SJSA1 (cell line): ENCODE measurements around the gene SMIM38. TPM values are rescaled to one million over a fixed set of nuclear protein-coding genes. Genes with fewer than 3 reads are reported as not detected.

Source experiments
- DNase-seq, 2 experiments: peaks; one replicate each; pipeline ENCODE4 v3.0.0-alpha.2; 2015 to 2020; ENCODE audit warnings: low spot score in 2 of 2, low read depth in 1 of 2
- H3K27ac ChIP-seq: fragments of 250-450 bp; sonication (Bioruptor Pico); 2 replicates; pipeline ENCODE4 v1.5.1; 2020; ENCODE audit warnings: mild to moderate bottlenecking, moderate library complexity
- H3K27me3 ChIP-seq: fragments of 250-450 bp; sonication (Bioruptor Pico); replicated peaks from 2 replicates; pipeline ENCODE4 v1.5.1; 2020; ENCODE audit warnings: mild to moderate bottlenecking, moderate library complexity
- H3K36me3 ChIP-seq: fragments of 250-450 bp; sonication (Bioruptor Pico); 2 replicates; pipeline ENCODE4 v1.5.1; 2020; ENCODE audit warnings: mild to moderate bottlenecking
- H3K4me1 ChIP-seq: fragments of 250-450 bp; sonication (Bioruptor Pico); replicated peaks from 2 replicates; pipeline ENCODE4 v1.6.1; 2021; ENCODE audit warnings: mild to moderate bottlenecking
- H3K4me3 ChIP-seq: fragments of 250-450 bp; sonication (Bioruptor Pico); 2 replicates; pipeline ENCODE4 v1.5.1; 2020; ENCODE audit warnings: mild to moderate bottlenecking
- H3K9me3 ChIP-seq: fragments of 250-450 bp; sonication (Bioruptor Pico); replicated peaks from 2 replicates; pipeline ENCODE4 v1.5.1; 2020; ENCODE audit warnings: mild to moderate bottlenecking
- total RNA-seq: library from RNA; depleted of rRNA; stranded (reverse); fragments of >200 nt; shearing (Covaris generic); gene quantifications from 2 replicates; pipeline ENCODE4 v1.2.3, GENCODE V29; 2014; rRNA removed

SMIM38 gene
- total RNA-seq: 0.38 and 0.50 TPM in 2 replicates

GRCh38 chr11:69155302-69156234 lies at the start of gene SMIM38:
Gene SMIM38, plus strand, starts transcription at chr11:69155935. Its CDS starts 1,912 bp downstream, at chr11:69157847.
- Histone ChIP-seq H3K4me1 (peaks cover 40% of the 10 kb centered on the region), H3K27me3 (no peaks in the 10 kb centered on the region), H3K27ac (peak within 1 kb of the TSS; percentile 82), H3K9me3 (0 out of 2 replicates have a peak, but pooled peaks cover 3% of the 10 kb centered on the region), H3K36me3 (no peaks in the 10 kb centered on the region), H3K4me3 (no peak within 1 kb of the TSS)
- DNase-seq: no peak

DNA sequence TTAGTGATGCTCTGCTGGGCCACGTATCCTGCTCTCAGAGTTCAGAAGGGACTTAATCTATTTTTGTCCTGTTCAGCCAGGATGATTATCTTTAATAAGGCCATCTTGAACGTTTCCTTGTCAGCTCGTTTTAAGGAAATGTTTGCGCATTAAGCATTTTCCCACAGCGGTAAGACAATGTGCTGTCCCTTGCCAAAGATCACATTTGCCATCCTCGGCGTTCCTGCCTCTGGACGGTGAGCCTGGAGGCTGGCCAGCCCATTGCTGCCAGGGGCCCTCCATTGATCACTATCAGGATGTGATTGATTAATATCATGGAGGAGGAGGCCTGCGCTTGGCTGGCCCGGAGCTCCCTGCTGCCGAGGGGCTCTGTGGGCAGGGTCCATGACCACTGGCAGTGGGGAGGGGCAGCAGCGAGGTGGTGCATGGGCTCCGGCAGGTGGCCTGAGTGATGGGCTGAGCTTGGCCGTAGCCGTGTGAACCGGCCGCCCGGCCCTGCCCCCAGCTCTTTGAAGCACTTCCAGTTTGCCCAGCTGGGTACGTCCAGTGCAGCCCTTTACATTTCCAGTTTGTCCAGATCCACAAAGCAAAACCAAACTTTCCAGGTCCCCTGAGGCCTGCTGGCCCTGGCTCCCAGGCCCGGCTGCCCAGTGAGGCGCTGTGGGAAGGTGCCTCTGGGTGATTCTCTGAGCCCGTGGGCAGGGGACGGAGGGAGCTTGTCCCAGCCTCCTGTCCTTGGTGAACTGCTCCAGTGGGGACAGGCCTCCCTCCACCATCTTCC lies 49.5 kb upstream of the SMIM38 start:
- H3K4me1 ChIP-seq: peaks cover 26% of the 10 kb centered on the region
- H3K9me3 ChIP-seq: peaks cover 7% of the 10 kb centered on the region; the same call in 1 of the 2 replicates
- no peak for DNase-seq
- H3K36me3 ChIP-seq: no peaks in the 10 kb centered on the region
- H3K27ac ChIP-seq: no peak overlapping the region
- no peaks in the 10 kb centered on the region for H3K27me3 ChIP-seq
- H3K4me3 ChIP-seq: no peak overlapping the region

DNA sequence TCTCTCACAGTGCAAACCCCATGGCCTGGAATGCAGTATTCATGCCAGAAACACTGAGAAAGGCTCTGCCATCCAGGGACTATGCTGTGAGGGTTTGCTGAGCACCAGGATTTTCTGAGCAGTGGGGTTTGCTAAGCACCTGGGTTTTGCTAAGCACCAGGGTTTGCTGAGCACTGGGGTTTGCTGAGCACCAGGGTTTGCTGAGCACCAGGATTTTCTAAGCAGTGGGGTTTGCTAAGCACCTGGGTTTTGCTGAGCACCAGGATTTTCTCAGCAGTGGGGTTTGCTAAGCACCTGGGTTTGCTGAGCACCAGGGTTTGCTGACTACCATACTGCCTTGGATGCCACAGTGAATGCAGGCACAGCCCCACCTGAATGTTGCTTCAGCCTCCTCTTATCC lies 48.3 kb upstream of the SMIM38 start:
- H3K27me3 ChIP-seq: no peaks in the 10 kb centered on the region

GRCh38 chr11:69108030-69108429 lies 47.7 kb upstream of the SMIM38 start:
- Histone ChIP-seq H3K27me3 (no peaks in the 10 kb centered on the region), H3K27ac (no peak overlapping the region), H3K4me1 (peaks cover 9% of the 10 kb centered on the region), H3K36me3 (no peaks in the 10 kb centered on the region), H3K4me3 (no peak overlapping the region), H3K9me3 (peaks cover 7% of the 10 kb centered on the region; the same call in 1 of the 2 replicates)
- DNase-seq: no peak

More for the DNA sequence above, 48.3 kb upstream of the SMIM38 start:
- Histone ChIP-seq H3K36me3 (no peaks in the 10 kb centered on the region), H3K27ac (no peak overlapping the region), H3K4me3 (no peak overlapping the region), H3K9me3 (peaks cover 7% of the 10 kb centered on the region; the same call in 1 of the 2 replicates), H3K4me1 (peaks cover 15% of the 10 kb centered on the region)
- no peak for DNase-seq

GRCh38 chr11:69108559-69108958 lies 47.2 kb upstream of the SMIM38 start:
- DNase-seq: no peak
- Histone ChIP-seq H3K36me3 (no peaks in the 10 kb centered on the region), H3K27ac (no peak overlapping the region), H3K4me1 (peaks cover 4% of the 10 kb centered on the region), H3K27me3 (no peaks in the 10 kb centered on the region), H3K4me3 (no peak overlapping the region), H3K9me3 (peaks cover 7% of the 10 kb centered on the region; the same call in 1 of the 2 replicates)

- H3K4me3 ChIP-seq: no peak overlapping the region
- peaks cover 7% of the 10 kb centered on the region; the same call in 1 of the 2 replicates for H3K9me3 ChIP-seq
- H3K36me3 ChIP-seq: no peaks in the 10 kb centered on the region
- H3K4me1 ChIP-seq: no peaks in the 10 kb centered on the region; the same call in 1 of the 2 replicates
- no peaks in the 10 kb centered on the region for H3K27me3 ChIP-seq
- H3K27ac ChIP-seq: no peak overlapping the region
- no peak for DNase-seq
Observed at GRCh38 chr11:69109101-69109500, 46.6 kb upstream of the SMIM38 start.

DNA sequence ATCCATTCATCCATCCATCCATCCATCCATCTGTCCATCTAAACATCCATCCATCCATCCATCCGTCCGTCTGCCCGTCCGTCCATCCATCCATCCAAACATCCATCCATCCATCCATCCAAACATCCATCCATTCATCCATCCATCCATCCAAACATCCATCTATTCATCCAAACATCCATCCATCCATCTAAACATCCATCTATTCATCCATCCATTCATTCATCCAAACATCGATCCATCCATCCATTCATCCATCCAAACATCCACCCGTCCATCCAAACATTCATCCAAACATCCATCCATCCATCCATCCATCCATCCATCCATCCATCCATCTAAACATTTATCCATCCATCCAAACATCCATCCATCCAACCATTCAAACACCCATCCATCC lies 45.3 kb upstream of the SMIM38 start:
- H3K27me3 ChIP-seq: no peaks in the 10 kb centered on the region
- H3K4me1 ChIP-seq: no peaks in the 10 kb centered on the region
- DNase-seq: no peak
- peaks cover 7% of the 10 kb centered on the region; the same call in 1 of the 2 replicates for H3K9me3 ChIP-seq
- H3K27ac ChIP-seq: no peak overlapping the region
- no peaks in the 10 kb centered on the region for H3K36me3 ChIP-seq
- no peak overlapping the region for H3K4me3 ChIP-seq

GRCh38 chr11:69111624-69112542 lies 43.9 kb upstream of the SMIM38 start:
- H3K36me3 ChIP-seq: no peaks in the 10 kb centered on the region
- no peak overlapping the region for H3K27ac ChIP-seq
- no peak for DNase-seq
- H3K9me3 ChIP-seq: peaks cover 7% of the 10 kb centered on the region; the same call in 1 of the 2 replicates
- no peaks in the 10 kb centered on the region for H3K27me3 ChIP-seq
- H3K4me3 ChIP-seq: no peak overlapping the region
- no peaks in the 10 kb centered on the region for H3K4me1 ChIP-seq

DNA sequence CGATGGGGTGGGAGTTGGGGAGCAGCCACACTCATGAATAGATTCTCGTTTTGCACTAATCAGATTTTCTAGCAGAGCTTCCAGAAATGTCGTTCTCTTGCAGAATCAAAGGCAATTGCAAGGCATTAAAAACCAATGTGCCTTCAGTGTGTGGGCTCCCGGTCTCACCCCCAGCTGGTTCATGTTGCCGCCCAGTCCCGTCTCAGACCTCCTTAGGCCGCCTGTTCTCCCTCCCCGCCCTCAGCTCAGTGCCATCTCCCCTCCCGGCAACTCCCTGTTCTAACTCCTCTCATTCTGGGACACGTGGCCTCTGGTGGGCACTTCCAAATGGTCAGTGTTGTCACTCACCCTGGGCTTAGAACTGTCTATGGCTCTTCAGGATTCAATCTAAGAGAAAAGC lies 42.5 kb upstream of the SMIM38 start:
- Histone ChIP-seq H3K9me3 (peaks cover 7% of the 10 kb centered on the region; the same call in 1 of the 2 replicates), H3K4me1 (no peaks in the 10 kb centered on the region), H3K27ac (no peak overlapping the region), H3K4me3 (no peak overlapping the region), H3K36me3 (no peaks in the 10 kb centered on the region), H3K27me3 (no peaks in the 10 kb centered on the region)
- no peak for DNase-seq

DNA sequence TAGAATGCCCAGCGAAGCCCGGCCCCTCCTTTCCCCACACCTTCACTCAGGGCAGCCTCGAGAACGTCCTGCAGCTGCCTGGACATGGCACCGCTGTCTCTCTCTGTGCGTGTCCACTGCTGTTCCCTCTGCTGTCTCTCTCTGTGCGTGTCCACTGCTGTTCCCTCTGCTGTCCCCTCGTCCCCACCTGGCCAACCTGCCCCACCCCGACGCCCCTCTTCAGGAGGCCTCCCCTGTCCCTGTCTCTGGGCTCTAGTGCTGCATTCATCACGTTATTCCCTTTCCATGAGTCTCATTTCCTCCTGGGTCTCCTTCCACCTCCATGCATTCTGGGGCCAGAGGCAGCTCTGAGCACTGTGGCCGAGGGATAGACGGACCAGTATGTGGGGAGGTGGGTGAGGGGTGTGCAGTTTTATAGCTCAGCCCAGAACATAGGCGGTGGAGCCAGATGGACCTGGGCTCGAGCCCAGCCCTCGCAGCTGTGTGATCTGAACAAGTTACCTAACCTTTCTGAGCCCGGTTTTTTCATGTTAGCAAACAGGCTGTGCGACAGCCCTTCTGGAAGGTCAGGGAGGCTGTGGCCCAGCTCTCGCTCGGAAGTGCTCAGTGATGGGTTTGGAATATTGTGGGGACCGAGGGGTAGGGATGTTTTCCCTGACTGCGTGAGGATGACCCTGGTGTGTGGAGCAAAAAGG lies 41.9 kb upstream of the SMIM38 start:
- H3K4me1 ChIP-seq: peaks cover 1% of the 10 kb centered on the region

GRCh38 chr11:69114362-69114761 lies 41.4 kb upstream of the SMIM38 start:
- DNase-seq: no peak
- Histone ChIP-seq H3K27me3 (no peaks in the 10 kb centered on the region), H3K27ac (no peak overlapping the region), H3K4me1 (peaks cover 7% of the 10 kb centered on the region), H3K9me3 (peaks cover 7% of the 10 kb centered on the region; the same call in 1 of the 2 replicates), H3K4me3 (no peak overlapping the region), H3K36me3 (no peaks in the 10 kb centered on the region)

More for the DNA sequence above, 41.9 kb upstream of the SMIM38 start:
- H3K36me3 ChIP-seq: no peaks in the 10 kb centered on the region
- H3K9me3 ChIP-seq: peaks cover 7% of the 10 kb centered on the region; the same call in 1 of the 2 replicates
- H3K27me3 ChIP-seq: no peaks in the 10 kb centered on the region
- no peak overlapping the region for H3K4me3 ChIP-seq
- H3K27ac ChIP-seq: no peak overlapping the region
- DNase-seq: no peak

GRCh38 chr11:69114811-69115523 lies 40.8 kb upstream of the SMIM38 start:
- Histone ChIP-seq H3K9me3 (peaks cover 2% of the 10 kb centered on the region; the same call in 1 of the 2 replicates), H3K4me3 (no peak overlapping the region), H3K4me1 (peaks cover 12% of the 10 kb centered on the region), H3K36me3 (no peaks in the 10 kb centered on the region), H3K27ac (no peak overlapping the region), H3K27me3 (no peaks in the 10 kb centered on the region)
- no peak for DNase-seq
